GM23338 (cell line): ENCODE results near the gene GSG1. TPM values are rescaled to one million over a fixed set of nuclear protein-coding genes. Genes with fewer than 3 reads are reported as not detected.

Source experiments
- ATAC-seq: fragments of 200-7000 bp; cut with Tn5 transposase; 3 replicates; pipeline ENCODE4 v1.9.1; 2020
- DNase-seq: peaks from one replicate; pipeline ENCODE4 v3.0.0-alpha.2; 2015; ENCODE audit warnings: low spot score
- H2AFZ ChIP-seq: fragments of 200-600 bp; sonication (generic); 2 replicates; pipeline ENCODE4 v1.8.0; 2016; ENCODE audit warnings: antibody characterized with exemption, mild to moderate bottlenecking, moderate library complexity
- H3F3A ChIP-seq: fragments of 200-600 bp; sonication (generic); replicated peaks from 2 replicates; pipeline ENCODE4 v1.8.0; 2017; ENCODE audit warnings: antibody characterized with exemption, mixed run types, low read depth
- H3K27ac ChIP-seq: fragments of 200-600 bp; sonication (generic); 2 replicates; pipeline ENCODE4 v1.6.1; 2016; ENCODE audit warnings: low read depth
- H3K27me3 ChIP-seq: fragments of 200-600 bp; sonication (generic); 2 replicates; pipeline ENCODE4 v1.8.0; 2016; ENCODE audit warnings: mild to moderate bottlenecking, mixed run types, moderate library complexity; ENCODE audit not compliant: insufficient read depth
- H3K36me3 ChIP-seq: fragments of 200-600 bp; sonication (generic); 2 replicates; pipeline ENCODE4 v1.8.0; 2016; ENCODE audit warnings: mild to moderate bottlenecking; ENCODE audit not compliant: insufficient read depth
- H3K4me1 ChIP-seq: fragments of 200-600 bp; sonication (generic); 2 replicates; pipeline ENCODE4 v1.8.0; 2016; ENCODE audit warnings: mild to moderate bottlenecking, moderate library complexity; ENCODE audit not compliant: insufficient read depth
- H3K4me2 ChIP-seq: fragments of 200-600 bp; sonication (generic); 2 replicates; pipeline ENCODE4 v1.7.1; 2017; ENCODE audit warnings: mixed run types
- H3K4me3 ChIP-seq: fragments of 200-600 bp; sonication (generic); 2 replicates; pipeline ENCODE4 v1.6.1; 2016; ENCODE audit warnings: mixed run types
- H3K79me2 ChIP-seq: fragments of 200-600 bp; sonication (generic); replicated peaks from 2 replicates; pipeline ENCODE4 v1.8.0; 2017; ENCODE audit warnings: mild to moderate bottlenecking; ENCODE audit not compliant: insufficient read depth
- H3K9me2 ChIP-seq: fragments of 200-600 bp; sonication (generic); 2 replicates; pipeline ENCODE4 v1.8.0; 2017; ENCODE audit not compliant: insufficient read depth
- H4K20me1 ChIP-seq: fragments of 200-600 bp; sonication (generic); replicated peaks from 2 replicates; pipeline ENCODE4 v1.8.0; 2017; ENCODE audit warnings: mild to moderate bottlenecking; ENCODE audit not compliant: insufficient read depth
- H3K27ac Mint-ChIP-seq: 2 replicates; pipeline ENCODE4 v1.8.0; 2020; ENCODE audit warnings: inconsistent platforms, mild to moderate bottlenecking, moderate library complexity, mixed read lengths
- H3K27me3 Mint-ChIP-seq: 3 replicates; pipeline ENCODE4 v1.8.0; 2022; ENCODE audit warnings: low read depth, mild to moderate bottlenecking, moderate library complexity, mixed read lengths, inconsistent platforms; ENCODE audit not compliant: insufficient read depth, poor library complexity
- H3K36me3 Mint-ChIP-seq: 3 replicates; pipeline ENCODE4 v1.8.0; 2021; ENCODE audit warnings: low read depth, mild to moderate bottlenecking, inconsistent platforms, moderate library complexity, mixed read lengths
- H3K4me1 Mint-ChIP-seq: 3 replicates; pipeline ENCODE4 v1.8.0; 2020; ENCODE audit warnings: mild to moderate bottlenecking, inconsistent platforms, mixed read lengths
- H3K4me3 Mint-ChIP-seq: 3 replicates; pipeline ENCODE4 v1.8.0; 2021; ENCODE audit warnings: moderate library complexity, mild to moderate bottlenecking, inconsistent platforms, mixed read lengths
- H3K9me3 Mint-ChIP-seq: 3 replicates; pipeline ENCODE4 v1.8.0; 2020; ENCODE audit warnings: moderate library complexity, mild to moderate bottlenecking, inconsistent platforms, mixed read lengths
- CREB1 ChIP-seq: fragments of 250-450 bp; sonication (Bioruptor Pico); IDR thresholded peaks from 2 replicates; pipeline ENCODE4 v1.5.0; 2020; ENCODE audit warnings: low read depth, mild to moderate bottlenecking, moderate library complexity
- CTCF ChIP-seq, 2 experiments: fragments of 200-600 bp in 1 of 2; sonication (generic) in 1 of 2; conservative IDR thresholded peaks; 2 replicates each; pipeline versions ENCODE4 v1.5.1 to v1.6.1; 2016 to 2017; ENCODE audit warnings: antibody characterized with exemption in 2 of 2, low read depth in 2 of 2, mild to moderate bottlenecking in 2 of 2, moderate library complexity in 1 of 2
- ETS1 ChIP-seq: IDR thresholded peaks from 2 replicates; pipeline ENCODE4 v1.6.1; 2016; ENCODE audit warnings: antibody characterized with exemption
- EZH2 ChIP-seq: fragments of 200-600 bp; sonication (generic); IDR thresholded peaks from one replicate; pipeline ENCODE4 v1.8.0; 2017; ENCODE audit warnings: antibody characterized with exemption, mild to moderate bottlenecking, low read depth; ENCODE audit not compliant: unreplicated experiment
- EZH2phosphoT487 ChIP-seq: fragments of 200-600 bp; sonication (generic); IDR thresholded peaks from one replicate; pipeline ENCODE4 v1.8.1; 2018; ENCODE audit warnings: antibody characterized with exemption; ENCODE audit not compliant: unreplicated experiment
- JUNB ChIP-seq: IDR thresholded peaks from one replicate; pipeline ENCODE4 v1.6.1; 2016; ENCODE audit warnings: antibody characterized with exemption; ENCODE audit not compliant: unreplicated experiment
- NANOG ChIP-seq: IDR thresholded peaks from 2 replicates; pipeline ENCODE4 v1.6.1; 2016; ENCODE audit warnings: antibody characterized with exemption, borderline replicate concordance
- POLR2AphosphoS5 ChIP-seq: IDR thresholded peaks from 2 replicates; pipeline ENCODE4 v1.6.1; 2016; ENCODE audit warnings: antibody characterized with exemption, low read depth
- REST ChIP-seq: IDR thresholded peaks from one replicate; pipeline ENCODE4 v1.6.1; 2018; ENCODE audit warnings: antibody characterized with exemption; ENCODE audit not compliant: unreplicated experiment
- STAT1 ChIP-seq: IDR thresholded peaks from one replicate; pipeline ENCODE4 v1.6.1; 2016; ENCODE audit warnings: antibody characterized with exemption; ENCODE audit not compliant: unreplicated experiment
- ZNF114 ChIP-seq: fragments of 250-450 bp; sonication (Bioruptor Pico); IDR thresholded peaks from 2 replicates; pipeline ENCODE4 v1.5.0; 2020; ENCODE audit warnings: mild to moderate bottlenecking, moderate library complexity
- ZNF331 ChIP-seq: fragments of 250-450 bp; sonication (Bioruptor Pico); IDR thresholded peaks from 2 replicates; pipeline ENCODE4 v1.5.0; 2020; ENCODE audit warnings: low read depth, mild to moderate bottlenecking, moderate library complexity
- ZNF462 ChIP-seq: fragments of 250-450 bp; sonication (Bioruptor Pico); IDR thresholded peaks from 2 replicates; pipeline ENCODE4 v1.5.0; 2020; ENCODE audit warnings: mild to moderate bottlenecking, moderate library complexity
- polyA plus RNA-seq: library from polyadenylated mRNA; unstranded; fragments of >200 nt; fragmentation: Nextera tagmentation; extraction: Ambion mirVana; gene quantifications from 2 replicates; pipeline ENCODE4 v1.2.1, GENCODE V29; 2016
- total RNA-seq: library from RNA; depleted of rRNA; stranded (reverse); fragments of >200 nt; shearing (Covaris generic); gene quantifications from 2 replicates; pipeline ENCODE4 v1.2.3, GENCODE V29; 2014

The GSG1 gene
- total and polyA plus RNA-seq, 2 experiments from 2014 or later: 0.17 to 0.63 TPM

- TF ChIP-seq ETS1: no peak
- TF ChIP-seq EZH2phosphoT487: no peak
- no peak for TF ChIP-seq ZNF114 (CRISPR knock-in tag)
- no peak for TF ChIP-seq CREB1 (CRISPR knock-in tag)
- TF ChIP-seq EZH2: no peak
- TF ChIP-seq NANOG: no peak
- TF ChIP-seq REST: no peak
- no peak for TF ChIP-seq CTCF (conservative IDR thresholded peaks at IDR 0.05; ENCODE audit: low read depth in 2 of 2)
- no peak for TF ChIP-seq POLR2AphosphoS5
- no peak for TF ChIP-seq ZNF331 (CRISPR knock-in tag)
- TF ChIP-seq JUNB: no peak
- no peak for TF ChIP-seq ZNF462 (CRISPR knock-in tag)
- no peak for TF ChIP-seq STAT1
- Histone ChIP-seq H3K79me2 (no peaks in the 10 kb centered on the region), H3K9me2 (peaks cover 3% of the 10 kb centered on the region; the same call in 1 of the 2 replicates), H3K36me3 (no peaks in the 10 kb centered on the region; the same call in none of the 2 replicates), H3K27me3 (no peaks in the 10 kb centered on the region), H3K4me3 (no peak overlapping the region), H3K27ac (no peak overlapping the region), H3K4me2 (no peak overlapping the region), H3K4me1 (no peaks in the 10 kb centered on the region), H2AFZ (no peak overlapping the region), H4K20me1 (no peaks in the 10 kb centered on the region), H3F3A (no peaks in the 10 kb centered on the region)
- ATAC-seq (no peak), DNase-seq (no peak)
- no peaks in the 10 kb centered on the region for H3K27me3 Mint-ChIP-seq
- no peak overlapping the region for H3K27ac Mint-ChIP-seq
- no peak overlapping the region for H3K4me3 Mint-ChIP-seq
- H3K9me3 Mint-ChIP-seq: no peaks in the 10 kb centered on the region
- H3K36me3 Mint-ChIP-seq: peaks cover 32% of the 10 kb centered on the region
- peaks cover 8% of the 10 kb centered on the region; the same call in 2 of the 3 replicates for H3K4me1 Mint-ChIP-seq
Observed at GRCh38 chr12:13062669-13063068, 40.8 kb downstream of the GSG1 start.
